ENCODE data around the gene PLN.

- TF ChIP-seq CTCF (IDR thresholded peaks at IDR 0.05), result no peak
- no peak for TF ChIP-seq NFIC (IDR thresholded peaks at IDR 0.05; ENCODE audit: borderline replicate concordance)
- TF ChIP-seq REST (IDR thresholded peaks at IDR 0.05; ENCODE audit: low read depth, low read length), result no peak
- no peak for TF ChIP-seq EP300 (IDR thresholded peaks at IDR 0.05; ENCODE audit: borderline replicate concordance in 1 of 2, low read depth in 1 of 2, low read length in 1 of 2)
- no peak for TF ChIP-seq POLR2AphosphoS5 (IDR thresholded peaks at IDR 0.05; ENCODE audit: low read depth, low read length)
Observed at GRCh38 chr6:118579786-118580185, 31.7 kb downstream of the PLN start.

Measured in SK-N-SH (cell line).